Cardiac atrium fibroblast (primary cell): ENCODE measurements around the gene DCTN5. TPM values are rescaled to one million over a fixed set of nuclear protein-coding genes. Genes with fewer than 3 reads are reported as not detected.

Source experiments
- total RNA-seq: library from RNA; depleted of rRNA; stranded (reverse); fragments of >200 nt; gene quantifications from 2 replicates; pipeline ENCODE4 v1.2.3, GENCODE V29; 2015

Gene DCTN5
- 39.5 and 53.8 TPM in 2 replicates for total RNA-seq

DNA sequence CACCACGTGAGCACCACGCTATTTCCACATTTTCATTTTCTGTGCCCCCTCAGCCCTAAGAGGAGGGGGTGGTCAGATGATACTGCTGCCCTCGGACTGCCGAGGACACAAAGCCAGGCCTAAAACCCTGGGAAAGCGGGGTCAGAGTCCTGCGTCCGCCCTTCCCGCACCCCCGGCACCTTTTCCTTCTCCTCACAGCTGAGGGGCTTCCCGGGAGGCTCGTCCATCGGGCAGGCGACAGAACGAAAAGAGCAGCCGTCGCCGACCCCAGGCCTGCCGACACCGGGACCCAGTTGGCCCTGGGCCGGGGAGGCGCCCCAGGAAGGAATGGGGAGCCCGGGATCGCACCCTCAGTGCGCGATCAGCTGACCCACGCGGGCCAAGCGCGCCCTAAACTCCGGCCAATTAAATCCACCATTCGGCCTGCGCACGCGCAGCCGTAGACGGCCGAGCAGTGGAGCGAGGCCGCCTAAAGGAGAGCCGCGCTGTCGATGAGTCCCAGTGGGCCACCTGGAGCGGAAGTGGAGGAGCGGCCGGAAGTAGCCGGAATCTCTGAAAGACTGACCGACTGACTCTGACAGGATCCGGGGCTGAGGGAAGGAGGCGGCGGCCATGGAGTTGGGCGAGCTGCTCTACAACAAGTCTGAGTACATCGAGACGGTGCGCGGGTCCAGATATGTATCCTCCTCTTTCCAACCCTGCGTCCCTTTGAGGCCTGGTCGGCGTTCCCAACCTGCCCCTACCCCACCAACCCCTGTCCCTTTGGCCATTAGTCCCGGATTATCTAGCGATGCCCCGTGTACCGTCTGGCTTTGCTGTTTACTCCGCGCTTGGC is at the start of gene DCTN5, which contains the start of gene PALB2:
Gene DCTN5, plus strand, starts transcription at position 536 of the 835 bp plus-strand sequence. Its CDS starts 77 bp downstream, at position 613.
Gene PALB2, minus strand, starts transcription at position 380 of the 835 bp plus-strand sequence. Its CDS starts 153 bp downstream, at position 227.

DNA sequence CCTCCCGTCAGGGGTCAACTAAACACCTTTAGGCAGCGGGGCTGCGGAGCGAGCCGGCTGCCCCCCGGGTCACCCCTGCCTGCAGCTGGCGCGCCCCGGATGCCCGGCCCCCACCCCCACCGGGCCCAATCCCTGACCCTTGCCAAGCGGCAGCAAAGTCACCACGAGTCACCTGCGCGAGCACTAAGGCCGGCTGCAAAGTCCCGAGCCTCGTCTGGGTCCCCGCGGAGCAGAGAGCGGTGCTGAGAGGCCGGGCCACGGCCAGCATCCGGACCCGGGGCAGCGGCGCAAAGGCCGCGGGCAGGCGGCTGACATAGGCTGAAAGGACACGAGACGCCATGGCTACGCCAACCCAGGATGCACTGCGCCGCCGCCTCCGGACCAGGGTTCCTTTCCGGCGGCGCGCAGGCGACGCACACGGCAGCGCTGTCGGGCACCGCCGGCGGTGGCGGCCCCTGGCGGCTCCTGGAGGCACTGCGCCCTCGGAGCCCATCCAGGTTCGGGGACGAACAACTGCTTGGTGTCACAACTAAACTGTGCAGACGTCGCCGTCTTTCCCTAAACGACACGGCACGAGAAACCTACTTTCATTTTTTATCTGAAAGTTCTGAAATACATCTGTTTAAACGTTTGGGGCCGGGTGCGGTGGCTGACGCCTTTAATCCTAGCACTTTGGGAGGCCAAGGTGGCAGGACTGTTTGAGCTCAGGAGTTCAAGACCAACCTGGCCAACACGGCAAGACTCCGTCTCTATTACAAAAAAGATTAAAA is 45.1 kb upstream of the DCTN5 start, which contains the start of gene NDUFAB1:
Gene NDUFAB1, minus strand, starts transcription at position 366 of the 770 bp plus-strand sequence. Its CDS starts 26 bp downstream, at position 340.

DNA sequence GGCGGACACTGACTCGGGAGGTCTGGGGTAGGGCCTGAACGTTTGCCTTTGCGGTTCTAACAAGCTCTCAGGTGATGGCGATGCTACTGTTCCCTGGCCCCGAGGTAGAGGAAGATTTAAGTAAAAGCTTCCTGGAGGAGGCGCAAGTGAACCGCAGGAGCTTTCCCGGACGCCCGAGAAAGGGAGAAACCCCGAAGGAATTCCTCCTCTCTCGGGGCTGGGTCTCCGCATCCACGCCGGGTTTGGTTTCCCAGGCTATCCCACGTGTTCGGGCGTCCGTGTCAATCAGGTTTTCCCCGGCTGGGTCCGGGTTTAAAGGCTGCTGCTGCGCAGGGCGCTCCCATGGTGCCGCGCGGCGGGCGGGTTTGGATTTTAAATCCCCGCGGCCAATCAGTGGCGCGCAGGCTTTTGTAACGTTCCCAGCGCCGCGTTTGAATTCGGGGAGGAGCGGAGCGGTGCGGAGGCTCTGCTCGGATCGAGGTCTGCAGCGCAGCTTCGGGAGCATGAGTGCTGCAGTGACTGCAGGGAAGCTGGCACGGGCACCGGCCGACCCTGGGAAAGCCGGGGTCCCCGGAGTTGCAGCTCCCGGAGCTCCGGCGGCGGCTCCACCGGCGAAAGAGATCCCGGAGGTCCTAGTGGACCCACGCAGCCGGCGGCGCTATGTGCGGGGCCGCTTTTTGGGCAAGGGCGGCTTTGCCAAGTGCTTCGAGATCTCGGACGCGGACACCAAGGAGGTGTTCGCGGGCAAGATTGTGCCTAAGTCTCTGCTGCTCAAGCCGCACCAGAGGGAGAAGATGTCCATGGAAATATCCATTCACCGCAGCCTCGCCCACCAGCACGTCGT is 37.4 kb downstream of the DCTN5 start, which contains the start of gene PLK1:
Gene PLK1, plus strand, starts transcription at position 460 of the 844 bp plus-strand sequence. Its CDS starts 44 bp downstream, at position 504.

DNA sequence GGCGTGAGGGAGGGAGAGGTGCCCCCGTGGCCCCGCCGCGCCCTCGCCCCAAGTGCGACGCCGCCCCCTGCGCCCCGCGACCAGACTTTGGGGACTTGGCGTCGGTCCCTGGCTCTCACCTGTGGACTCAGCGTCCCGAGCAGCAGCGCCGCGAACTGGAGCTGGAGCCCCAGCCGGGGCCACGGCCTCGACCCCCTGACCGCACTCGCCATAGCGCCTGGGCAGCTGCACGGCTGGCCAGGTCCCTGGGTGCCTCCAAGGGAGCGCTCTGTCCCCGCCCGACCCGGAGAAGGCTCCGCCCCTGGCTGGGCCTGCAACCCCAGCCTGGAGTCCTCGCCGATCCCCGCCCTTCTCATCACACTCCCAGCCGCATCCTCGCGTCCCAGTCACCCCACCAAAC is 71.7 kb downstream of the DCTN5 start, which contains the start of gene ERN2:
Gene ERN2, minus strand, starts transcription at position 247 of the 400 bp plus-strand sequence. Its CDS starts 35 bp downstream, at position 212.

Other genes with a start within 250 kb of the DCTN5 start
- 11.0 and 17.8 TPM in 2 replicates for gene COG7, start 188.3 kb upstream of the DCTN5 start, total RNA-seq
- gene GGA2, start 131.0 kb upstream of the DCTN5 start, total RNA-seq, result 17.8 and 22.9 TPM in 2 replicates
- gene EARS2, start 84.1 kb upstream of the DCTN5 start, total RNA-seq, result 23.7 and 32.0 TPM in 2 replicates
- 85.2 and 122 TPM in 2 replicates for gene UBFD1, start 83.7 kb upstream of the DCTN5 start, total RNA-seq
- 86.8 and 90.1 TPM in 2 replicates for gene NDUFAB1, start 45.1 kb upstream of the DCTN5 start, total RNA-seq
- gene PALB2, start 156 bp upstream of the DCTN5 start, total RNA-seq, result 4.7 and 14.6 TPM in 2 replicates
- gene PLK1, start 37.4 kb downstream of the DCTN5 start, total RNA-seq, result 13.5 and 19.9 TPM in 2 replicates
- gene ERN2, start 71.8 kb downstream of the DCTN5 start, total RNA-seq, result 0.18 TPM in 1 of 2 replicates, not detected in the other
- not detected in 2 replicates for gene CHP2, start 113.6 kb downstream of the DCTN5 start, total RNA-seq
- gene PRKCB, start 194.5 kb downstream of the DCTN5 start, total RNA-seq, result not detected in 2 replicates